GM23248 (cell line): ENCODE data around the gene PSMD4.

Experiments used
- EZH2 ChIP-seq: fragments of 200-600 bp; sonication (generic); IDR thresholded peaks from 2 replicates; pipeline ENCODE4 v1.6.1; 2018; ENCODE audit warnings: antibody characterized with exemption, mild to moderate bottlenecking; ENCODE audit not compliant: insufficient read depth, poor library complexity, severe bottlenecking
- EZH2phosphoT487 ChIP-seq: fragments of 200-600 bp; sonication (generic); IDR thresholded peaks from 2 replicates; pipeline ENCODE4 v1.6.1; 2018; ENCODE audit warnings: antibody characterized with exemption, moderate library complexity, mild to moderate bottlenecking, low read depth; ENCODE audit not compliant: insufficient read depth

GRCh38 chr1:151211972-151212705, 42.4 kb upstream of the PSMD4 start:
- no peak for TF ChIP-seq EZH2
- TF ChIP-seq EZH2phosphoT487: no peak
